WTC11 (cell line): ENCODE measurements around the gene PF4V1. TPM values are rescaled to one million over a fixed set of nuclear protein-coding genes. Genes with fewer than 3 reads are reported as not detected.

Experiments used
- ATAC-seq: fragments of 200-7000 bp; cut with Tn5 transposase; 2 replicates; pipeline ENCODE4 v1.10.0; 2021; ENCODE audit warnings: mild to moderate bottlenecking, moderate library complexity
- CTCF ChIA-PET: fragments of 300-600 bp; sonication (Branson Sonifier 250); formaldehyde crosslinking; loops from one replicate; lab custom pipeline; 2021; ENCODE audit warnings: antibody characterized with exemption; lab: Charles Lee
- POLR2A ChIA-PET: fragments of 350-600 bp; sonication (Branson Sonifier 250); formaldehyde crosslinking; loops from one replicate; lab custom pipeline; 2021; ENCODE audit warnings: antibody characterized with exemption; lab: Charles Lee
- DNase-seq: peaks from one replicate; pipeline ENCODE4 v3.0.0; 2021; ENCODE audit warnings: low spot score
- H3K27ac Mint-ChIP-seq: 2 replicates; pipeline ENCODE4 v1.8.0; 2021; ENCODE audit warnings: mixed read lengths
- H3K27me3 Mint-ChIP-seq: 2 replicates; pipeline ENCODE4 v1.8.0; 2021; ENCODE audit warnings: low read depth, mild to moderate bottlenecking, moderate library complexity, mixed read lengths
- H3K36me3 Mint-ChIP-seq: 2 replicates; pipeline ENCODE4 v1.8.0; 2021; ENCODE audit warnings: mixed read lengths
- H3K4me1 Mint-ChIP-seq: 2 replicates; pipeline ENCODE4 v1.8.0; 2022; ENCODE audit warnings: mixed read lengths
- H3K4me3 Mint-ChIP-seq: 2 replicates; pipeline ENCODE4 v1.8.0; 2021; ENCODE audit warnings: mild to moderate bottlenecking, moderate library complexity, mixed read lengths
- H3K9me3 Mint-ChIP-seq: 2 replicates; pipeline ENCODE4 v1.8.0; 2021; ENCODE audit warnings: mixed read lengths
- ATF3 ChIP-seq: sonication (generic); formaldehyde crosslinking; conservative IDR thresholded peaks from 2 replicates; pipeline ENCODE4 v1.8.1; 2022; ENCODE audit warnings: mild to moderate bottlenecking, missing genetic modification reagents
- E2F5 ChIP-seq: sonication (generic); formaldehyde crosslinking; IDR thresholded peaks from 2 replicates; pipeline ENCODE4 v1.8.1; 2022; ENCODE audit warnings: mild to moderate bottlenecking, moderate library complexity, missing genetic modification reagents
- FOXP1 ChIP-seq: sonication (generic); formaldehyde crosslinking; IDR thresholded peaks from 2 replicates; pipeline ENCODE4 v1.8.0; 2022; ENCODE audit warnings: missing genetic modification reagents, mild to moderate bottlenecking, moderate library complexity, borderline replicate concordance
- GRHL2 ChIP-seq: fragments of 250-450 bp; sonication (Bioruptor Pico); IDR thresholded peaks from 2 replicates; pipeline ENCODE4 v1.8.0; 2022; ENCODE audit warnings: mild to moderate bottlenecking, moderate library complexity; ENCODE audit not compliant: insufficient replicate concordance, severe bottlenecking
- IRF2 ChIP-seq: sonication (generic); formaldehyde crosslinking; IDR thresholded peaks from 2 replicates; pipeline ENCODE4 v1.8.0; 2022; ENCODE audit warnings: low read depth, missing genetic modification reagents, borderline replicate concordance
- MLX ChIP-seq: sonication (generic); formaldehyde crosslinking; IDR thresholded peaks from 2 replicates; pipeline ENCODE4 v1.8.1; 2023; ENCODE audit warnings: mild to moderate bottlenecking, missing genetic modification reagents, moderate library complexity
- MYBL2 ChIP-seq: sonication (generic); formaldehyde crosslinking; IDR thresholded peaks from 2 replicates; pipeline ENCODE4 v1.8.1; 2023; ENCODE audit warnings: mild to moderate bottlenecking, moderate library complexity, missing genetic modification reagents
- NR2C2 ChIP-seq: sonication (generic); formaldehyde crosslinking; IDR thresholded peaks from 2 replicates; pipeline ENCODE4 v1.8.0; 2022; ENCODE audit warnings: mild to moderate bottlenecking, missing genetic modification reagents
- PREB ChIP-seq: sonication (generic); formaldehyde crosslinking; IDR thresholded peaks from 2 replicates; pipeline ENCODE4 v1.8.1; 2022; ENCODE audit warnings: mild to moderate bottlenecking, missing genetic modification reagents, moderate library complexity, borderline replicate concordance
- SMAD4 ChIP-seq: sonication (generic); formaldehyde crosslinking; IDR thresholded peaks from 2 replicates; pipeline ENCODE4 v1.8.0; 2022; ENCODE audit warnings: mild to moderate bottlenecking, missing genetic modification reagents
- STAT6 ChIP-seq: sonication (generic); formaldehyde crosslinking; conservative IDR thresholded peaks from 2 replicates; pipeline ENCODE4 v1.8.1; 2023; ENCODE audit warnings: mild to moderate bottlenecking, low read depth, missing genetic modification reagents, moderate library complexity
- TP53 ChIP-seq: sonication (generic); formaldehyde crosslinking; IDR thresholded peaks from 2 replicates; pipeline ENCODE4 v1.8.1; 2023; ENCODE audit warnings: mild to moderate bottlenecking, missing genetic modification reagents
- ZNF396 ChIP-seq: fragments of 250-450 bp; sonication (Bioruptor Pico); IDR thresholded peaks from 2 replicates; pipeline ENCODE4 v1.8.0; 2021; ENCODE audit warnings: mild to moderate bottlenecking, moderate library complexity, borderline replicate concordance
- ZNF532 ChIP-seq: fragments of 250-450 bp; sonication (Bioruptor Pico); IDR thresholded peaks from 2 replicates; pipeline ENCODE4 v1.9.0; 2021; ENCODE audit warnings: mild to moderate bottlenecking, borderline replicate concordance
- total RNA-seq: library from RNA; stranded (reverse); gene quantifications from 3 replicates; pipeline ENCODE4 v1.2.3, GENCODE V29; 2021

Gene PF4V1
- total RNA-seq, 1 experiment from 2014 or later, result not detected

- H3K4me3 Mint-ChIP-seq, result no peak overlapping the region
- ATAC-seq (no peak), DNase-seq (no peak)
- POLR2A ChIA-PET, result no interaction called here
- no peak overlapping the region for H3K27ac Mint-ChIP-seq
- H3K9me3 Mint-ChIP-seq, result no peaks in the 10 kb centered on the region
- H3K36me3 Mint-ChIP-seq, result no peaks in the 10 kb centered on the region
- peaks cover 10% of the 10 kb centered on the region for H3K27me3 Mint-ChIP-seq
- peaks cover 23% of the 10 kb centered on the region for H3K4me1 Mint-ChIP-seq
- CTCF ChIA-PET, result interaction anchor here (1.7 kb wide), 1 partner anchor 16 kb away, joined by 10 read pairs; no protein-coding TSS in a partner anchor
- no peak for TF ChIP-seq PREB
- no peak for TF ChIP-seq TP53 (CRISPR knock-in tag)
Measured at GRCh38 chr4:73848183-73848777, 4.8 kb upstream of the PF4V1 start.

GRCh38 chr4:73850261-73850970 lies 2.7 kb upstream of the PF4V1 start:
- Mint-ChIP-seq H3K4me3 (no peak overlapping the region), H3K4me1 (peaks cover 20% of the 10 kb centered on the region), H3K27me3 (peaks cover 18% of the 10 kb centered on the region), H3K36me3 (no peaks in the 10 kb centered on the region), H3K9me3 (no peaks in the 10 kb centered on the region), H3K27ac (no peak overlapping the region)
- TF ChIP-seq SMAD4 (CRISPR knock-in tag), result no peak
- TF ChIP-seq E2F5 (CRISPR knock-in tag), result no peak
- TF ChIP-seq STAT6, result no peak
- no peak for TF ChIP-seq MLX (CRISPR knock-in tag)
- no peak for TF ChIP-seq MYBL2
- TF ChIP-seq ZNF396 (CRISPR knock-in tag), result no peak
- TF ChIP-seq FOXP1, result no peak
- TF ChIP-seq IRF2 (CRISPR knock-in tag), result no peak
- TF ChIP-seq NR2C2 (CRISPR knock-in tag), result no peak
- TF ChIP-seq GRHL2 (CRISPR knock-in tag), result no peak
- TF ChIP-seq ATF3 (CRISPR knock-in tag), result no peak
- no peak for TF ChIP-seq ZNF532 (CRISPR knock-in tag)
- ChIA-PET POLR2A (no interaction called here), CTCF (interaction anchor here (1.6 kb wide), 1 partner anchor 14 kb away, joined by 5 read pairs; no protein-coding TSS in a partner anchor)
- no peak for ATAC-seq
- no peak for DNase-seq
